GM12878 (cell line): ENCODE measurements around the gene CNRIP1. TPM values are rescaled to one million over a fixed set of nuclear protein-coding genes. Genes with fewer than 3 reads are reported as not detected.

Experiments
- ATAC-seq: fragments of 200-7000 bp; cut with Tn5 transposase; 3 replicates; pipeline ENCODE4 v1.9.1; 2020; ENCODE audit warnings: mild to moderate bottlenecking, moderate library complexity
- BruUV-seq: library from RNA; stranded (reverse); fragments of 400-500 nt; replicated peaks from 2 replicates; lab custom pipeline; 2021; lab: Mats Ljungman, UMichigan
- CTCF ChIA-PET: fragments of 300-600 bp; sonication (Branson Sonifier 250); formaldehyde crosslinking; extraction: SDS; loops from one replicate; lab custom pipeline; 2021; ENCODE audit warnings: inconsistent platforms; lab: Yijun Ruan, JAX
- POLR2A ChIA-PET: fragments of 350-600 bp; formaldehyde crosslinking; extraction: SDS; loops from one replicate; lab custom pipeline; 2021; ENCODE audit warnings: inconsistent platforms; lab: Charles Lee
- RAD21 ChIA-PET: fragments of 300-600 bp; sonication (Branson Sonifier 250); formaldehyde crosslinking; loops from one replicate; lab custom pipeline; 2023; ENCODE audit warnings: antibody characterized with exemption; ENCODE audit not compliant: unreplicated experiment; lab: Charles Lee
- SMC1A ChIA-PET: fragments of 300-600 bp; sonication (Branson Sonifier 250); formaldehyde crosslinking; loops from one replicate; lab custom pipeline; 2023; ENCODE audit not compliant: unreplicated experiment, uncharacterized antibody; lab: Charles Lee
- DNase-seq: peaks from one replicate; pipeline ENCODE4 v3.0.0-alpha.2; 2011; ENCODE audit warnings: low read depth, low spot score
- FAIRE-seq: peaks from 3 replicates; lab custom pipeline; 2011; peaks lifted over from hg19 to GRCh38; lab: Jason Lieb, UNC
- H2AFZ ChIP-seq: 2 replicates; pipeline ENCODE4 v1.6.0; 2011; ENCODE audit warnings: low read depth, low read length, control low read depth; ENCODE audit not compliant: control insufficient read depth
- H3K27ac ChIP-seq: 2 replicates; pipeline ENCODE4 v1.5.1; 2011; ENCODE audit warnings: control low read depth; ENCODE audit not compliant: control insufficient read depth, insufficient read depth
- H3K27me3 ChIP-seq, 2 experiments: replicated peaks in 1 of 2; 2 replicates each; pipeline versions ENCODE4 v1.6.0 to v1.6.1; 2011; ENCODE audit warnings: low read length in 1 of 2; ENCODE audit not compliant: control insufficient read depth in 2 of 2, insufficient read depth in 2 of 2
- H3K36me3 ChIP-seq, 2 experiments: 2 replicates each; pipeline ENCODE4 v1.5.1; 2011; ENCODE audit warnings: low read length in 1 of 2; ENCODE audit not compliant: control insufficient read depth in 2 of 2, insufficient read depth in 2 of 2
- H3K4me1 ChIP-seq: 2 replicates; pipeline ENCODE4 v1.6.1; 2011; ENCODE audit warnings: mild to moderate bottlenecking, low read length, moderate library complexity, mixed read lengths; ENCODE audit not compliant: control insufficient read depth, insufficient read depth
- H3K4me2 ChIP-seq: 2 replicates; pipeline ENCODE4 v1.6.0; 2011; ENCODE audit warnings: control low read depth; ENCODE audit not compliant: control insufficient read depth, insufficient read depth
- H3K4me3 ChIP-seq: fragments of 200-600 bp; sonication (generic); 2 replicates; pipeline ENCODE4 v1.5.1; 2016
- H3K79me2 ChIP-seq: 2 replicates; pipeline ENCODE4 v1.6.0; 2011; ENCODE audit warnings: low read length; ENCODE audit not compliant: control insufficient read depth, insufficient read depth
- H3K9ac ChIP-seq: 2 replicates; pipeline ENCODE4 v1.8.0; 2011; ENCODE audit warnings: low read length, control low read depth, mixed read lengths; ENCODE audit not compliant: control insufficient read depth, insufficient read depth
- H3K9me3 ChIP-seq: replicated peaks from 3 replicates; pipeline ENCODE4 v1.5.1; 2011; ENCODE audit warnings: mild to moderate bottlenecking, low read length; ENCODE audit not compliant: control insufficient read depth, insufficient read depth
- H4K20me1 ChIP-seq: 2 replicates; pipeline ENCODE4 v1.6.0; 2011; ENCODE audit not compliant: control insufficient read depth, insufficient read depth
- BRCA1 ChIP-seq: IDR thresholded peaks from 2 replicates; pipeline ENCODE4 v1.6.1; 2011; ENCODE audit warnings: low read depth, low read length, improper control_type of control experiment
- CREB1 ChIP-seq: IDR thresholded peaks from 2 replicates; pipeline ENCODE4 v1.6.1; 2012; ENCODE audit warnings: low read depth, mild to moderate bottlenecking, inconsistent platforms
- IKZF2 ChIP-seq, 2 experiments: fragments of 450-650 bp; IDR thresholded peaks; 2 replicates each; pipeline ENCODE4 v1.6.1; 2017; ENCODE audit warnings: mild to moderate bottlenecking in 2 of 2, moderate library complexity in 2 of 2
- MEF2B ChIP-seq: fragments of 450-650 bp; IDR thresholded peaks from 2 replicates; pipeline ENCODE4 v1.6.1; 2018; ENCODE audit warnings: mild to moderate bottlenecking, moderate library complexity; ENCODE audit not compliant: partially characterized antibody, poor library complexity, severe bottlenecking
- NFXL1 ChIP-seq: fragments of 450-650 bp; IDR thresholded peaks from 2 replicates; pipeline ENCODE4 v1.6.1; 2017; ENCODE audit warnings: antibody characterized with exemption, mild to moderate bottlenecking, borderline replicate concordance
- PML ChIP-seq: IDR thresholded peaks from 2 replicates; pipeline ENCODE4 v1.6.1; 2012; ENCODE audit warnings: low read length, inconsistent platforms
- RCOR1 ChIP-seq: conservative IDR thresholded peaks from 2 replicates; pipeline ENCODE4 v1.6.1; 2012; ENCODE audit warnings: low read depth, low read length, improper control_type of control experiment
- RFX5 ChIP-seq: IDR thresholded peaks from 2 replicates; pipeline ENCODE4 v1.6.1; 2011; ENCODE audit warnings: low read depth, low read length, improper control_type of control experiment
- TCF3 ChIP-seq: IDR thresholded peaks from 2 replicates; pipeline ENCODE4 v1.6.1; 2012; ENCODE audit warnings: low read depth, mild to moderate bottlenecking, low read length, borderline replicate concordance; ENCODE audit not compliant: insufficient read depth
- USF2 ChIP-seq: IDR thresholded peaks from 2 replicates; pipeline ENCODE4 v1.6.1; 2011; ENCODE audit warnings: low read depth, low read length, improper control_type of control experiment, borderline replicate concordance
- ZNF622 ChIP-seq: fragments of 450-650 bp; IDR thresholded peaks from 2 replicates; pipeline ENCODE4 v1.6.1; 2017; ENCODE audit warnings: mild to moderate bottlenecking, inconsistent platforms
- WGBS: methylation state at CpG from one replicate; pipeline ENCODE4 v1.1.6; 2016; ENCODE audit warnings: low lambda C conversion rate; ENCODE audit not compliant: insufficient replicate concordance, insufficient coverage; ENCODE audit errors: missing lambda C conversion rate; 5-methylcytosine and 5-hydroxymethylcytosine counted together
- in situ Hi-C: fragments of 300-500 bp; cut with MboI; formaldehyde crosslinking; loops from 9 replicates; pipeline ENCODE4 v1.14.3; 2018; ENCODE audit warnings: mixed read lengths
- intact Hi-C: fragments of 100-400 bp; cut with micrococcal nuclease; formaldehyde crosslinking; loops from one replicate; pipeline ENCODE4 v1.14.2; 2022; ENCODE audit not compliant: unreplicated experiment
- polyA plus RNA-seq, 11 experiments: library from polyadenylated mRNA; depleted of rRNA in 4 of 11; unstranded in 6 of 11; stranded (reverse) in 5 of 11; fragments of >200 nt; fragmentation: Nextera tagmentation in 4 of 11; fragmentation: Illumina TruSeq in 1 of 11; extraction: Ambion mirVana in 4 of 11; extraction: Trizol in 1 of 11; gene quantifications; 1 replicate in 1 of 11; 2 replicates in 10 of 11; pipeline versions ENCODE4 v1.2.1 to v1.2.3, GENCODE V29; 2011 to 2016; ENCODE audit warnings: inconsistent platforms in 2 of 11, missing spikeins in 2 of 11, low read depth in 1 of 11
- total RNA-seq, 4 experiments: library from RNA; depleted of rRNA in 3 of 4; stranded (reverse); fragments of >200 nt in 3 of 4; fragmentation: Illumina TruSeq in 1 of 4; extraction: Trizol in 1 of 4; gene quantifications; 2 replicates each; pipeline versions ENCODE4 v1.2.1 to v1.2.3, GENCODE V29; 2013 to 2021
- TF ChIP-seq, protein P1 (sequence below): fragments of 450-650 bp; formaldehyde crosslinking; IDR thresholded peaks from 2 replicates; pipeline ENCODE4 v1.5.0; 2022; ENCODE audit warnings: mild to moderate bottlenecking, missing genetic modification characterization

The CNRIP1 gene
- total and polyA plus RNA-seq, 10 of the 15 experiments (the other 5 are each of a cell fraction or from before 2014, with no cell fraction given): not detected

GRCh38 chr2:68356599-68357239 is 37.0 kb upstream of the CNRIP1 start (continued):
- TF ChIP-seq PML (no peak), CREB1 (no peak), NFXL1 (no peak), BRCA1 (no peak), MEF2B (no peak), USF2 (no peak)
- TF ChIP-seq, all 136 proteins: peak for 0

DNA sequence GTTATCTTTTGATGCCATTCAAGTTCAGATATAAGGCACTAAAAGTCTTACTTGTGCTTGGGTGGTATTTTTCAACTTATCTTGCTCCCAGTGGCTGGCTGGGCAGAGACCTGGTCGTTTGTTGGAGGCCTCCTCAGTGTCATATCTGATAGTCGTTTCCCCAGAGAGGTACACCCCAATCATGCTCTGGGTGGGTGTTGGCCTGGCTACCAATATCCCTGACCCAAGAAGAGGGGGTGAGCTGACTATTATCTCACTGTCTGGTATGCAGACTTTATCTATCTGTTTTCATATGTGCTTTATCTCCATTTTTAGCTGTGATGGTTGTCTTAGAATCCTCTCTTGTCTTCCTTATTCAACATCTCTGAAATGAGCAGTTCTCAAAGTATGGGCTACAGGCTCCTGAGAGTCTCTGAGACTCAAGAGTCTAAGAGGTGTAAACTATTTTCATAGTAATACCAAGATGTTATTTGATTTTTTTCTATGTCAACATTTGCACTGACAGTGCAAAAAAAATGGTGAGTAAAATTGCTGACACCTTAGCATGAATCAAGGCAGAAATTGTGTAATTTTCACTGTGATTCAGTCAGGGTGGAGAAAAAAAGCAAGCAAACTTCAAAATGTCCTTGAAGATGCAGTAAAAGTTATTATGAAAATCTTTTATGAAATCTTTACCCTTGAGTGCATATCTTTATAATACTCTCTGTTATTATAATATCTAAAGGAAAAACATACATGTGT is 33.1 kb upstream of the CNRIP1 start:
- in situ Hi-C loops (no loop called here), intact Hi-C loops (no loop called here)
- Histone ChIP-seq H3K4me3 (no peak overlapping the region), H3K27me3 (no peaks in the 10 kb centered on the region; a peak in 1 of 4 replicates), H3K4me2 (no peak overlapping the region), H3K79me2 (no peaks in the 10 kb centered on the region), H3K27ac (no peak overlapping the region), H3K4me1 (no peaks in the 10 kb centered on the region), H3K36me3 (no peaks in the 10 kb centered on the region), H3K9me3 (no peaks in the 10 kb centered on the region), H4K20me1 (no peaks in the 10 kb centered on the region), H2AFZ (no peak overlapping the region; the same call in 1 of the 2 replicates), H3K9ac (no peak overlapping the region)
- POLR2A ChIA-PET: no interaction called here
- 50% methylated on average over 2 of the region's 2 CpGs for WGBS
- TF ChIP-seq TCF3 (no peak), IKZF2 (IDR thresholded peaks at IDR 0.05) (no peak), RFX5 (no peak), RCOR1 (no peak), ZNF622 (no peak)
- TF ChIP-seq, protein P1, sequence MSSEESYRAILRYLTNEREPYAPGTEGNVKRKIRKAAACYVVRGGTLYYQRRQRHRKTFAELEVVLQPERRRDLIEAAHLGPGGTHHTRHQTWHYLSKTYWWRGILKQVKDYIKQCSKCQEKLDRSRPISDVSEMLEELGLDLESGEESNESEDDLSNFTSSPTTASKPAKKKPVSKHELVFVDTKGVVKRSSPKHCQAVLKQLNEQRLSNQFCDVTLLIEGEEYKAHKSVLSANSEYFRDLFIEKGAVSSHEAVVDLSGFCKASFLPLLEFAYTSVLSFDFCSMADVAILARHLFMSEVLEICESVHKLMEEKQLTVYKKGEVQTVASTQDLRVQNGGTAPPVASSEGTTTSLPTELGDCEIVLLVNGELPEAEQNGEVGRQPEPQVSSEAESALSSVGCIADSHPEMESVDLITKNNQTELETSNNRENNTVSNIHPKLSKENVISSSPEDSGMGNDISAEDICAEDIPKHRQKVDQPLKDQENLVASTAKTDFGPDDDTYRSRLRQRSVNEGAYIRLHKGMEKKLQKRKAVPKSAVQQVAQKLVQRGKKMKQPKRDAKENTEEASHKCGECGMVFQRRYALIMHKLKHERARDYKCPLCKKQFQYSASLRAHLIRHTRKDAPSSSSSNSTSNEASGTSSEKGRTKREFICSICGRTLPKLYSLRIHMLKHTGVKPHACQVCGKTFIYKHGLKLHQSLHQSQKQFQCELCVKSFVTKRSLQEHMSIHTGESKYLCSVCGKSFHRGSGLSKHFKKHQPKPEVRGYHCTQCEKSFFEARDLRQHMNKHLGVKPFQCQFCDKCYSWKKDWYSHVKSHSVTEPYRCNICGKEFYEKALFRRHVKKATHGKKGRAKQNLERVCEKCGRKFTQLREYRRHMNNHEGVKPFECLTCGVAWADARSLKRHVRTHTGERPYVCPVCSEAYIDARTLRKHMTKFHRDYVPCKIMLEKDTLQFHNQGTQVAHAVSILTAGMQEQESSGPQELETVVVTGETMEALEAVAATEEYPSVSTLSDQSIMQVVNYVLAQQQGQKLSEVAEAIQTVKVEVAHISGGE: no peak
- BruUV-seq: no TSS peak
- FAIRE-seq: no peak
- RAD21 ChIA-PET: interaction anchor here (0.6 to 1.5 kb wide), 2 partner anchors 10 to 61 kb away, joined by 3 to 4 read pairs; no protein-coding TSS in a partner anchor
- no peak for ATAC-seq
- SMC1A ChIA-PET: interaction anchor here (1.0 to 1.3 kb wide), 3 partner anchors 8 to 73 kb away, joined by 3 read pairs; no protein-coding TSS in a partner anchor
- CTCF ChIA-PET: interaction anchor here (0.6 to 1.9 kb wide), 6 partner anchors 71 to 157 kb away, joined by 3 to 4 read pairs (median 4); no protein-coding TSS in a partner anchor
- no peak for DNase-seq
